ENCODE results near the gene ZDHHC18.
"Not testable (repeated sequence)": the region's sequence is repeated elsewhere in the genome, so short reads cannot be mapped to it uniquely, and the experiment has no call there.

DNA sequence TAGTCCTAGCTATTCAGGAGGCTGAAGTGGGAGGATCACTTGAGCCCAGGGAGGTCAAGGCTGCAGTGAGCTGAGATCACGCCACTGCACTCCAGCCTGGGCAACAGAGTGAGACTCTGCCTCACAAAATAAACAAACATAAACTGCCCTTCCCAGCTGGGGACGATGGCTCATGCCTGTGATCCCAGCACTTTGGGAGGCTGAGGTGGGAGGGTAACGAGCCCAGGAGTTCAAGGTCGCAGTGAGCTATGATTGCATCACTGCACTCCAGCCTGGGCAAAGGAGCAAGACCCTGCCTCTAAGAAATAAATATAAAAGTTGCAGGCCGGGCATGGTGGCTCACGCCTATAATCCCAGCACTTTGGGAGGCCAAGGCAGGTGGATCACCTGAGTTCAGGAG, 55.1 kb downstream of the ZDHHC18 start:
- TF ChIP-seq, protein P1, sequence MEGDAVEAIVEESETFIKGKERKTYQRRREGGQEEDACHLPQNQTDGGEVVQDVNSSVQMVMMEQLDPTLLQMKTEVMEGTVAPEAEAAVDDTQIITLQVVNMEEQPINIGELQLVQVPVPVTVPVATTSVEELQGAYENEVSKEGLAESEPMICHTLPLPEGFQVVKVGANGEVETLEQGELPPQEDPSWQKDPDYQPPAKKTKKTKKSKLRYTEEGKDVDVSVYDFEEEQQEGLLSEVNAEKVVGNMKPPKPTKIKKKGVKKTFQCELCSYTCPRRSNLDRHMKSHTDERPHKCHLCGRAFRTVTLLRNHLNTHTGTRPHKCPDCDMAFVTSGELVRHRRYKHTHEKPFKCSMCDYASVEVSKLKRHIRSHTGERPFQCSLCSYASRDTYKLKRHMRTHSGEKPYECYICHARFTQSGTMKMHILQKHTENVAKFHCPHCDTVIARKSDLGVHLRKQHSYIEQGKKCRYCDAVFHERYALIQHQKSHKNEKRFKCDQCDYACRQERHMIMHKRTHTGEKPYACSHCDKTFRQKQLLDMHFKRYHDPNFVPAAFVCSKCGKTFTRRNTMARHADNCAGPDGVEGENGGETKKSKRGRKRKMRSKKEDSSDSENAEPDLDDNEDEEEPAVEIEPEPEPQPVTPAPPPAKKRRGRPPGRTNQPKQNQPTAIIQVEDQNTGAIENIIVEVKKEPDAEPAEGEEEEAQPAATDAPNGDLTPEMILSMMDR (IDR thresholded peaks at IDR 0.05; ENCODE audit: insufficient read depth, low read depth, low read length), result not testable (repeated sequence)
- not testable (repeated sequence) for TF ChIP-seq EZH2 (IDR thresholded peaks at IDR 0.05; ENCODE audit: insufficient read depth, low read length)
